ENCODE data around the gene MSI2. TPM values are rescaled to one million over a fixed set of nuclear protein-coding genes. Genes with fewer than 3 reads are reported as not detected.

MSI2 gene
- total and polyA plus RNA-seq, 7 donors, result 12.6 to 25.8 (median 21.3) TPM

DNA sequence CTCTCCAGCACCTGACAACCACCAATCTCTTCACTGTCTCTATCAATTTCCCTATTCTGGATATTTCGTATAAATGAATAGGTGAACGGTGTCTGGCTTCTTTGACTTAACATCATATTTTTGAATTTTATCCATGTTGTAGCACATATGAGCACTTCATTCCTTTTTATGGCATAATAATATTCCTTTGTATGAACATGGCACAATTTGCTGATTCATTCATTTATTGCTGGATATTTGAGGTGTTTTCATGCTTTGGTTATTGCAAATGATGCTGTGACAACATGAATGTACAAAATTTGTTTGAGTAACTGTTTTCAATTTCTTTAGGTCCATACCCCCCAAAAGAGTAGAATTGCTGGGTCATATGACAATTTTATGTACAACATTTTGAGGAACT, 476.8 kb downstream of the MSI2 start:
- Histone ChIP-seq H3K4me3 (no peak overlapping the region), H3K36me3 (no peaks in the 10 kb centered on the region), H3K9me3 (no peaks in the 10 kb centered on the region), H3K4me1 (no peaks in the 10 kb centered on the region), H3K27me3 (no peaks in the 10 kb centered on the region), H3K27ac (no peak overlapping the region)
- TF ChIP-seq EP300 (IDR thresholded peaks at IDR 0.05) (no peak), POLR2AphosphoS5 (IDR thresholded peaks at IDR 0.05) (no peak), POLR2A (IDR thresholded peaks at IDR 0.05) (no peak)
- TF ChIP-seq, protein P1, sequence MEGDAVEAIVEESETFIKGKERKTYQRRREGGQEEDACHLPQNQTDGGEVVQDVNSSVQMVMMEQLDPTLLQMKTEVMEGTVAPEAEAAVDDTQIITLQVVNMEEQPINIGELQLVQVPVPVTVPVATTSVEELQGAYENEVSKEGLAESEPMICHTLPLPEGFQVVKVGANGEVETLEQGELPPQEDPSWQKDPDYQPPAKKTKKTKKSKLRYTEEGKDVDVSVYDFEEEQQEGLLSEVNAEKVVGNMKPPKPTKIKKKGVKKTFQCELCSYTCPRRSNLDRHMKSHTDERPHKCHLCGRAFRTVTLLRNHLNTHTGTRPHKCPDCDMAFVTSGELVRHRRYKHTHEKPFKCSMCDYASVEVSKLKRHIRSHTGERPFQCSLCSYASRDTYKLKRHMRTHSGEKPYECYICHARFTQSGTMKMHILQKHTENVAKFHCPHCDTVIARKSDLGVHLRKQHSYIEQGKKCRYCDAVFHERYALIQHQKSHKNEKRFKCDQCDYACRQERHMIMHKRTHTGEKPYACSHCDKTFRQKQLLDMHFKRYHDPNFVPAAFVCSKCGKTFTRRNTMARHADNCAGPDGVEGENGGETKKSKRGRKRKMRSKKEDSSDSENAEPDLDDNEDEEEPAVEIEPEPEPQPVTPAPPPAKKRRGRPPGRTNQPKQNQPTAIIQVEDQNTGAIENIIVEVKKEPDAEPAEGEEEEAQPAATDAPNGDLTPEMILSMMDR (IDR thresholded peaks at IDR 0.05), result no peak
- intact Hi-C loops (cut with DNase I), result no loop called here
- no peak for DNase-seq
- WGBS, 2 donors, result 95 to 98% methylated on average over 2 of the region's 2 CpGs

Small RNA genes lying within 50 kb of the gene (small RNA-seq; reads per million reads assigned to genes)
- gene RN7SL449P (0 reads per million in 3 donors), gene RNU7-134P (0 reads per million in 3 donors)

Other genes starting within 250 kb of the MSI2 start
- gene AKAP1, start 171.3 kb upstream of the MSI2 start, total RNA-seq, result 100 to 1,000 TPM in 3 of 4 donors, 10 to 100 TPM in 1; 78.9 to 126 (median 108) TPM
- 10 to 100 TPM; 12.7 to 75.3 (median 16.2) TPM for gene AKAP1, start 171.3 kb upstream of the MSI2 start, polyA plus RNA-seq

All from sigmoid colon (tissue), 7 donors.